Suprapubic skin (tissue), 4 donors: ENCODE results near the gene LAMA3.
"Not testable (repeated sequence)": the region's sequence is repeated elsewhere in the genome, so short reads cannot be mapped to it uniquely, and the experiment has no call there.

ENCODE experiments used
- EP300 ChIP-seq: sonication (generic); formaldehyde crosslinking; IDR thresholded peaks from one replicate; pipeline ENCODE4 v1.6.1; 2017; ENCODE audit warnings: antibody characterized with exemption
- POLR2A ChIP-seq, 2 donors: fragments of 450-650 bp; IDR thresholded peaks; one replicate each; pipeline ENCODE4 v1.6.1; 2017; ENCODE audit warnings: antibody characterized with exemption in 2 of 2, mild to moderate bottlenecking in 2 of 2, moderate library complexity in 2 of 2
- POLR2AphosphoS5 ChIP-seq, 3 donors: sonication (generic); formaldehyde crosslinking; IDR thresholded peaks; one replicate each; pipeline ENCODE4 v1.6.1; 2017; ENCODE audit warnings: antibody characterized with exemption in 3 of 3
- TF ChIP-seq, protein P1 (sequence below), 2 donors: fragments of 200-600 bp in 1 of 2; fragments of 450-650 bp in 1 of 2; sonication (generic) in 1 of 2; IDR thresholded peaks; one replicate each; pipeline ENCODE4 v1.5.1; 2016 to 2019; ENCODE audit warnings: antibody characterized with exemption in 2 of 2, mild to moderate bottlenecking in 1 of 2, moderate library complexity in 1 of 2

DNA sequence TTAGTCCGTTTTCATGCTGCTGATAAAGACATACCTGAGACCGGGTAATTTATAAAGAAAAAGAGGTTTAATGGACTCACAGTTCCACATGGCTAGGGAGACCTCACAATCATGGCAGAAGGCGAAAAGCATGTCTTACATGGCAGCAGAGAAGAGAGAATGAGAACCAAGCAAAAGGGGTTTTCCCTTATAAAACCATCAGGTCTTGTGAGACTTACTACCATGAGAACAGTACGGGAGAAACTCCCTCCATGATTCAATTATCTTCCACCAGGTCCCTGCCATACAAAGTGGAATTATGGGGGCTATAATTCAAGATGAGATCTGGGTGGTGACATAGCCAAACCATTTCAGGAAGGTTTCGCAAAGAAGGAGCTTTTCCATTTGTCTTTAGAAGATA is 44.0 kb downstream of the LAMA3 start:
- TF ChIP-seq POLR2AphosphoS5 (IDR thresholded peaks at IDR 0.05); POLR2A (IDR thresholded peaks at IDR 0.05); EP300: not testable (repeated sequence)
- TF ChIP-seq, protein P1, sequence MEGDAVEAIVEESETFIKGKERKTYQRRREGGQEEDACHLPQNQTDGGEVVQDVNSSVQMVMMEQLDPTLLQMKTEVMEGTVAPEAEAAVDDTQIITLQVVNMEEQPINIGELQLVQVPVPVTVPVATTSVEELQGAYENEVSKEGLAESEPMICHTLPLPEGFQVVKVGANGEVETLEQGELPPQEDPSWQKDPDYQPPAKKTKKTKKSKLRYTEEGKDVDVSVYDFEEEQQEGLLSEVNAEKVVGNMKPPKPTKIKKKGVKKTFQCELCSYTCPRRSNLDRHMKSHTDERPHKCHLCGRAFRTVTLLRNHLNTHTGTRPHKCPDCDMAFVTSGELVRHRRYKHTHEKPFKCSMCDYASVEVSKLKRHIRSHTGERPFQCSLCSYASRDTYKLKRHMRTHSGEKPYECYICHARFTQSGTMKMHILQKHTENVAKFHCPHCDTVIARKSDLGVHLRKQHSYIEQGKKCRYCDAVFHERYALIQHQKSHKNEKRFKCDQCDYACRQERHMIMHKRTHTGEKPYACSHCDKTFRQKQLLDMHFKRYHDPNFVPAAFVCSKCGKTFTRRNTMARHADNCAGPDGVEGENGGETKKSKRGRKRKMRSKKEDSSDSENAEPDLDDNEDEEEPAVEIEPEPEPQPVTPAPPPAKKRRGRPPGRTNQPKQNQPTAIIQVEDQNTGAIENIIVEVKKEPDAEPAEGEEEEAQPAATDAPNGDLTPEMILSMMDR (IDR thresholded peaks at IDR 0.05), result not testable (repeated sequence)
